ENCODE data around the gene CEP63. TPM values are rescaled to one million over a fixed set of nuclear protein-coding genes. Genes with fewer than 3 reads are reported as not detected.

The CEP63 gene
- total and polyA plus RNA-seq, 2 experiments from 2014 or later = 15.1 to 53.9 TPM

GRCh38 chr3:134576426-134576825 lies 90.6 kb downstream of the CEP63 start:
- Histone ChIP-seq H3K4me2 (no peak overlapping the region), H3K27me3 (ENCODE audit: insufficient read depth) (no peaks in the 10 kb centered on the region), H2AFZ (no peak overlapping the region), H3K27ac (ENCODE audit: low read depth) (no peak overlapping the region), H4K20me1 (replicated peaks; ENCODE audit: insufficient read depth) (no peaks in the 10 kb centered on the region), H3K79me2 (replicated peaks; ENCODE audit: insufficient read depth) (no peaks in the 10 kb centered on the region), H3K36me3 (ENCODE audit: insufficient read depth) (no peaks in the 10 kb centered on the region), H3K9me2 (ENCODE audit: insufficient read depth) (no peaks in the 10 kb centered on the region), H3F3A (replicated peaks; ENCODE audit: low read depth) (no peaks in the 10 kb centered on the region), H3K4me1 (ENCODE audit: insufficient read depth) (no peaks in the 10 kb centered on the region; the same call in 1 of the 2 replicates), H3K4me3 (no peak overlapping the region)
- Mint-ChIP-seq H3K36me3 (ENCODE audit: low read depth) (no peaks in the 10 kb centered on the region), H3K4me1 (peaks cover 4% of the 10 kb centered on the region; the same call in 1 of the 3 replicates), H3K4me3 (no peak overlapping the region), H3K27ac (no peak overlapping the region), H3K9me3 (peaks cover 9% of the 10 kb centered on the region; the same call in 2 of the 3 replicates), H3K27me3 (ENCODE audit: insufficient read depth, low read depth, poor library complexity) (peaks cover 2% of the 10 kb centered on the region)
- no peak for DNase-seq (ENCODE audit: low spot score)
- TF ChIP-seq STAT1 (IDR thresholded peaks at IDR 0.05; ENCODE audit: unreplicated experiment) = no peak
- no peak for TF ChIP-seq POLR2AphosphoS5 (IDR thresholded peaks at IDR 0.05; ENCODE audit: low read depth)
- no peak for TF ChIP-seq EZH2phosphoT487 (IDR thresholded peaks at IDR 0.05; ENCODE audit: unreplicated experiment)
- no peak for TF ChIP-seq JUNB (IDR thresholded peaks at IDR 0.05; ENCODE audit: unreplicated experiment)
- TF ChIP-seq NANOG (IDR thresholded peaks at IDR 0.05; ENCODE audit: borderline replicate concordance) = no peak
- no peak for TF ChIP-seq ZNF331 (CRISPR knock-in tag; IDR thresholded peaks at IDR 0.05; ENCODE audit: low read depth)
- TF ChIP-seq ETS1 (IDR thresholded peaks at IDR 0.05) = no peak
- no peak for TF ChIP-seq CREB1 (CRISPR knock-in tag; IDR thresholded peaks at IDR 0.05; ENCODE audit: low read depth)
- no peak for TF ChIP-seq REST (IDR thresholded peaks at IDR 0.05; ENCODE audit: unreplicated experiment)
- no peak for TF ChIP-seq CTCF (conservative IDR thresholded peaks at IDR 0.05; ENCODE audit: low read depth in 2 of 2)
- no peak for TF ChIP-seq ZNF114 (CRISPR knock-in tag; IDR thresholded peaks at IDR 0.05)
- TF ChIP-seq ZNF462 (CRISPR knock-in tag; IDR thresholded peaks at IDR 0.05) = no peak
- TF ChIP-seq EZH2 (IDR thresholded peaks at IDR 0.05; ENCODE audit: low read depth, unreplicated experiment) = no peak
- ATAC-seq = no peak
